HG02973 (cell line): ENCODE data around the gene PUS10.
"Not testable (repeated sequence)": the region's sequence is repeated elsewhere in the genome, so short reads cannot be mapped to it uniquely, and the experiment has no call there.

Source experiments
- ATAC-seq: cut with Tn5 transposase; IDR thresholded peaks from one replicate; pipeline ENCODE4 v1.9.1; 2021; ENCODE audit warnings: moderate library complexity; ENCODE audit not compliant: unreplicated experiment

PUS10 gene

GRCh38 chr2:61017556-61018317 is at the start of gene PUS10, which contains the start of gene PEX13:
Gene PUS10 (minus strand): TSS chr2:61018255. CDS start chr2:61011890, 6,365 bp downstream.
Gene PEX13 (plus strand): TSS chr2:61017720. CDS start chr2:61017760, 40 bp downstream.
- peak; percentile 67 for ATAC-seq

DNA sequence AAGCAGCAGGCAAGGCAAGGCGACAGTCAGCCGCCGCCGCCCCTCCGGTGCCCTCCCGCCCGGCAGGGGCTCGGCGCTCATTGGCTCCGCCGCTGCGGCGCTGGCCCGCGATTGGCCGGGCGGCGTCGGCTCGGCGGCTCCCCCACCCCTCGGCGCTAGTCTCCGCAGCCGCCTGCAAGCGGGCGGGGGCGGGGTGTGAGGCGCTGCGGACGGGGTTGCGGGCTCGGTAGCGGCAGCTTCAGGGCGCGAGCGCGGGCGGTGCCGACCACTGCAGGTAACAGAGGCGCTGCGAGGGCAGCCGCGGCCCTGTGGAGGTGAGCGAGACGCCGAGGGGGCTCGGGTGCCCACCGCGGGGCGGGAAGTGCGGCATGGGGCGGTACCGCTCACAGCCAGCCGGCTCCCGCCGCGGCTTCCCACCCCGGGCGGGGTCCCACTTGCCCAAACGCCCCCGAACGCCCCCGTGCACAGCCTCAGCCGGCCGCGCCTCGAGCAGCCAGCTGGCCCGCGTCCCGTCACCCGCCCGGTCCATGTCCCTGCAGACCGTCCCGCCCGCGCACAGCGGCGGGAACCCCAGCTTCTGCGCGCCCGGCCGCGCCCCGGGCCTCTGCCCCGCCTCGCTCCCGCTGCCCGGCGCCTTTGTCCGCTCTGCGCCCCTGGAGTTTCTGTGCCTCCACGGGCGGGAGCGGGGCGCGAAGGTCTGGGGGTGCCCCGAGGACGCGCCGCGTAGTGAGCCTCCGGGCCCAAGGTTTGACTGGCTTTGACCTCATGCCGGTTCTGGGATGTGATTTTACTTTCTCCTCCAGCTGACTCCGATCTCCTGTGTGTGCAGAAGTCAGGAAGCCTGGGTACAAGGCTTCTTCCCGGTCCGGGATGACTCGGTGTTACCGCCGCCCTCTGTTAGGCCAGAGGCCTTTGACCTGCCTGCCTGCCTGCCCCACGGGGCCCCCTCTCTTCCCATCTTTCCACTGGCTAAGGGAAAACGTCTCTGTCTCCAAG is 48.0 kb upstream of the PUS10 start, which contains the start of gene SANBR:
SANBR (plus strand) TSS at position 158 of the 996 bp plus-strand sequence. CDS start 4,480 bp downstream, outside the sequence.
- ATAC-seq = peak; percentile 93

- no peak for ATAC-seq
Observed at GRCh38 chr2:61059382-61059781, 41.3 kb upstream of the PUS10 start.

DNA sequence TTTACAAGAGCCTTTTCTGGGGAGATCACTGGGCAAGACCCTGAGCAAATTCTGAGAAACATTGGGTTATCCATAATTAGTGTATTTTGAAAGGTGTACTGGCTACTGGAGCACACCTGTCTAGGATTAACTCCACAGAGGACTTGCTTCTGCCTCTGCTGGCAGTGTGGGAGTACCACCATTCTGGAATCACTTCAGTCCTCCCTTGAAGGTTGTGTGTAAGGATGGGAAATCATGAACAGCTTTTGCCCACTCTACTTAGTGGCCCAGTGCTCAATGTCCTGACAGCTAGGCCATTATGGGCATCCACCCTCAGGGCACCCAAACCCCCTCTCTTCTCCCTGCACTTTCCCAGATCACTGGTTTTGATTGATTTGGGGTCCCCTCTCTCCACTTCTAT is 39.5 kb upstream of the PUS10 start:
- ATAC-seq = no peak

DNA sequence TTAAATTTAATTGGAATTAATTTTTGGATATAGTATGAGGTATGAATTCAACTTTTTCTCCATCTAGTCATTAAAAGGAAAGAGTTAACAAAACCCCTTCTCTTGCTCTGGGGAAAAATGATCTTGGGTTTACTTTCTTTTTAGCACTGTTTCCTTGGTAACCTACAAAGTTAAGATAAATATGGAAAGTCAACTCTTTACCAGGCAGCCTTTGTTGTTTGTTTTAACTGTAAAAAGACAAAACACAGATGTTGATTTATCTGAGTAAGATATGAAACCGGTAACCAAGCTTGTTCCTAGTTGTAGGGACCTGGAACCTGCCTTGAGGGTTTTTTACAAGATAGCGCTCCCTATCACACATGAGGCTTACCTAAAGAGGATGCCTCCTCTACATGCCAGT is 37.5 kb upstream of the PUS10 start:
- ATAC-seq = no peak

DNA sequence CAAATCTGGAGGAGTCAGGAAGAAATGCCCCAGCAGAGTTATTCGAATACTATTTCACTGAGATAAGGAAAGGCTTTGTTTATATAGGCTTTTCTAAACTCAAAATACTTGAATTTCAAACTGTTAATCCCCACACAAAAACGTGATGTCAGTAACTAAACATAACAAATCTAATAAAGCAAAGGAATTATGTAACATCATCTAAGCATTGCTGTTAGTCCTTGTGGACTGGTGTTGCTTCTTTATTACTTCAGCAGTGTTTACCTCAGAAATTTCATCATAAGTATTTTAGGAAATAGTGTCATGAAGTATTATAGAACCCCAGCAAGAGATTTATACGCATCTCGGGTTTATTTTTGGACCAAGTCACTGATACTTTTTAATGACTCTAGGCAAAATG is 27.9 kb upstream of the PUS10 start:
- ATAC-seq = no peak

GRCh38 chr2:61045226-61045625 is 27.2 kb upstream of the PUS10 start:
- ATAC-seq = no peak

DNA sequence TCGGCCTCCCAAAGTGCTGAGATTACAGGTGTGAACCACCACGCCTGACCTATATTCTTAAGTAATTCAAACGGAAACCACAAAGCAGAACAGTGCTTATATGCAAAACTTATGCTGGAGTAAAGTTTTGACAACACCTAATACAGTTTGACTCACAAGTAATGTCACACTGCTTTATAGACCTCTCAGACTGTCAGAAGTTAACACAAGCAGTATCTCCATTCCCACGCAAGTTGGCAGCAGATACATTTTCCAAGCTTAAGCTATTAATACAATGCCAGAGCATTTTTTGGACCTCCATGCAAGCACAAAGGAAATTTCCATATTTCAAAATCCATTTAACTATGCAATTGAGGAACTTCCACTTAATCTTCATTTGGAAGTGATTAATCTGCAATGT is 26.6 kb upstream of the PUS10 start:
- no peak for ATAC-seq

DNA sequence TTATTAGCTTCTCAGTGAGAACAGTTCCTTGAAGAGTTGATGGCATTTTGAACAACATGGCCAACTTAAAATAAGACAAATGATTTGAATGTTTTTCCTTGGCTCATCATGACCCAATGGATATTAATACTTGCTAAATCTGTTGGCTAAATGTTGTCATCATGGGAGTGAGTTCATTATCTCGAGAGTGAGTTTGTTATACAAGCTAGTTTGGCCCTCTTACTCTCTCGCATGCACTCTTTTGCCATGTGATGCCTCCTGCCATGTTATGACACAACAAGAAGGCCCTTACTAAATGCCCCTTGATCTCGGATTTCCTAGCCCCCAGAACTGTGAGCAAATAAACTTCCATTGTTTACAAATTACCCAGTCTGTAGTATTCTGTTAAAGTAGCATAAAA is 24.8 kb upstream of the PUS10 start:
- ATAC-seq = no peak

DNA sequence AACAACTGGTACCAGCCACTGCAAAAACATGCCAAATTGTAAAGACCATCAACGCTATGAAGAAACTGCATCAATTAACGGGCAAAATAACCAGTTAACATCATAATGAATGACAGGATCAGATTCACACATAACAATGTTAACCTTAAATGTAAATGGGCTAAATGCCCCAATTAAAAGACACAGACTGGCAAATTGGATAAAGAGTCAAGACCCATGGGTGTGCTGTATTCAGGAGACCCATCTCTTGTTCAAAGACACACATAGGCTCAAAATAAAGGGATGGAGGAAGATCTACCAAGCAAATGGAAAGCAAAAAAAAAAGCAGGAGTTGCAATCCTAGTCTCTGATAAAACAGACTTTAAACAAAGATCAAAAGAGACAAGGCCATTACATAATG is 18.6 kb upstream of the PUS10 start:
- not testable (repeated sequence) for ATAC-seq

DNA sequence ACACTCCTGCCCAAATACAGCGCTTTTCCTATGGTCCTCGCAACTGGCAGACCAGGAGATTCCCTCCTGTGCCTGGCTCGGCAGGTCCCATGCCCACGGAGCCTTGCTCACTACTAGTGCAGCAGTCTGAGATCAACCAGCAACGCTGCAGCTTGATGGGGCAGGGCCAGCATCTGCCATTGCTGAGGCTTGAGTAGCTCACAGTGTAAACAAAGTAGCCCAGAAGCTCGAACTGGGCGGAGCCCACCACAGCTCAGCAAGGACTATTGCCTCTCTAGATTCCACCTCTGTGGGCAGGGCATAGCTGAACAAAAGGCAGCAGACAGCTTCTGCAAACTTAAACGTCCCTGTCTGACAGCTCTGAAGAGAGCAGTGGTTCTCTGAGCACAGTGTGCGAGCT is 16.5 kb upstream of the PUS10 start:
- ATAC-seq = not testable (repeated sequence)

- no peak for ATAC-seq
Observed at GRCh38 chr2:61029533-61029932, 11.5 kb upstream of the PUS10 start.

- no peak for ATAC-seq
Observed at GRCh38 chr2:61023670-61024069, 5.6 kb upstream of the PUS10 start.

DNA sequence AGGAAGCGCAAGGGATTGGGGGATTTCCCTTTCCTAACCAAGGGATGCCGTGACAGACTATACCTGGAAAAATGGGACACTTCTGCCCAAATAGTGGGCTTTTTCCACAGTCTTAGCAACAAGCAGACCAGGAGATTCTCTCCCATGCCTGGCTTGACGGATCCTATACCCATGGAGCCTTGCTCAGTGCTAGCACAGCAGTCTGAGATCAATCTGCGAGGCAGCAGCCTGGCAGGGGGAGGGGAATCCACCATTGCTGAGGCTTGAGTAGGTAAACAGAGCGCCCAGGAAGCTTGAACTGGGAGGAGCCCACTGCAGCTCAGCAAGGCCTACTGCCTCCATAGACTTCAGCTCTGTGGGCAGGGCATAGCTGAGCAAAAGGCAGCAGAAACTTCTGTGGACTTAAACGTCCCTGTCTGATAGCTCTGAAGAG is 3.2 kb upstream of the PUS10 start:
- ATAC-seq = no peak

DNA sequence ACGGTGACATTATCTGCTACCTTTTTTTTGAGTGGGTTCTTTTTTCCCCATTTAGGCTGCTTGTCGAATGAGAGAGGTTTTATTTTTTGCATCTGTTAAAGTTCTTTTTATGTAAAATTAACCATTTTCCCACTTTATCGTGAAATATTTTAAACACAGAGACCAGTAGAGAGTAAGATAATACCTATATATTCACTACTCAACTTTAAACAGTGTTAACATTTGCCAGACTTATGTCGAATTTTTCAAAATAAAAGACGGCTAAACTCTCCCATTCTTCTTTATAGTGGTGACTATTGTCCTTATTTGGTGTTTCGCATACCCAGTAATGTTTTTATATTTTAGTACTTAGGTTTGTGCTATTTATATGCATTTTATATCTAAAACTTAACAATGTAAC is 743 bp upstream of the PUS10 start:
- ATAC-seq = no peak

DNA sequence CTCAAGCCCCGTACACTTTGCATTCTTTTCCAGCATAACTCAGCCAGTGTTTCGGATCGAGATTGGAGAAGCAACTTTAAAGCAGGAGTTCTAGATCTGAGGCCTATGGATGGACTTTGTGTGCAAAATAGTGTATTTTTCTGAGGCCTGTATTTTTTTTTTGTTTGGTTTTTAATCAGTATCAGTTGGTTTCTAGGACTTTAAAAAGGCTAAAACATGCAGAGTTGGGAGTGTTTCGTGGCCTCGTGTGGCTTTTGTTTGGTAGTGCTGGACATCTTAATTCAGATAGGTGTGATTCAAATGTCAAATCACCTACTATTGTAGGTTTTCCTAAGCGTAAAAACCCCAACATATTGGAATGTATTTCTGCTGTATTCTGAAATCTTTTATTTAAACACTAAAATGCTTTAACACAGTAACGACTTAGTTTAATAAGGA is 282 bp upstream of the PUS10 start:
- no peak for ATAC-seq

DNA sequence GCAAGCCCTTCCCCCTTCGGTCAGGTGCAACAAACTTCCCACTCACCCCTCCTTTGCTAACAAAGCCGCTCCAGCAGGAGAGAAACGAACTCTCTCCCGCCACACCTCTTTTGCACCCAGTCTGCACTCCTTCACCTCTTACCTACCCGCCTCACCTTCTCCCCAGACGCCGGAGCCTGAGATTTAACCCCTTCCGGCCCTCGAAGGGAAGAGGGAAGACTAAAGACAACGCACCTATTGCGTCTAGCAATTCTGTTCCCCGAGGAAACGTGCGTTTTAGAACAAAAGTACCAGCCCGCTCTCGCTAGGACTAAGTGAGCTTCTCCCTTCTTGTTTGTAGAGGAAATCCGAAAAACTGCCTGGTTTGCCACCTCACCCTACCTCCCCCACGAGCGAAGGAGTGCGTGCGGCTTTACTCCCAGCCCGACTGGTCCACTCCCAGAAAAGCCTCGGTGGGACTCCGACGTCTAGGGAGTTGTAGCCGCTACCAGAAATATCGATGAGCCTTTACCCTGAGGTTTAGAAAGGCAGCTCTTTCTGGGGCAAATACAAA is 976 bp downstream of the PUS10 start:
- peak; percentile 50 for ATAC-seq

GRCh38 chr2:61016392-61017002 is 1.6 kb downstream of the PUS10 start:
- ATAC-seq = peak; percentile 28

GRCh38 chr2:61015976-61016375 is 2.1 kb downstream of the PUS10 start:
- ATAC-seq = no peak

DNA sequence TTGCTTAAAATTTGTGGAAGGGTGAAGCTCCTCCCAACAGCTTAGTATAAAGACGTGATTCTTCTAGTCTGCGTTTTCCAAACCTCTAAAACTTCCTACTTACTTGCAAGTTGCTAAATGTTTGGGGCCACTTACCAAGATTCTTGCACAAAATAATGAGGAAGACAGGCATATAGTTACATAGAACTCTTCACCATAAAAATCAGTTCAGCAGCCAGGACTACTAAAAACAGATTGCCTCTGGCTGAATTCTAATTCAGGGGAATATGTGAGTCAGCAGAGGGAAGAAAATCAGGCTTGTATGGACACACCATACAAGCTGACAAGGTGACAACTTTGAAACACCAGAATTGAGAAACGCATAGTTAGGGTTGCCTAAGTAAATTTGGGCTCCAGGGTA is 3.3 kb downstream of the PUS10 start:
- no peak for ATAC-seq

GRCh38 chr2:61013382-61013781 is 4.7 kb downstream of the PUS10 start:
- no peak for ATAC-seq
